ENCODE results near the gene SV2C.
"Not testable (repeated sequence)": the region's sequence is repeated elsewhere in the genome, so short reads cannot be mapped to it uniquely, and the experiment has no call there.

SV2C gene

DNA sequence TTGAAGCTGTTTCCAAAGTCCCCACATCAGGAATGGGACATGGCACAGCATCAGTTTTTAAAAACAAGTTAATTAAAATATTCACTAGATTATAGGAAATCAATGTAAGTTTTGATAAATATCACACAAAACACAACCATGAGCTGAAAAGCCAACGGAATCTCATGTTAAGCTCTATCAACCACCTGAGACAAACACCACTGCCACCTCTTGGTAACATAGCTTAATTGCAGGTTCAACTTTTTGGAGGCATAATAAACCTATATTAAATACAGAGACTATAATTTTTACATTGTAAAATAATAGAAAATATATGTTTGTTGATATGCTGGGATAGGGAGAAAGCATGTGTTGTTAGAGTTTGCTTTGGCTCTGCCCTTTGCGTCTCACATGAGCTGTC, 126.1 kb downstream of the SV2C start:
- DNase-seq = no peak

DNA sequence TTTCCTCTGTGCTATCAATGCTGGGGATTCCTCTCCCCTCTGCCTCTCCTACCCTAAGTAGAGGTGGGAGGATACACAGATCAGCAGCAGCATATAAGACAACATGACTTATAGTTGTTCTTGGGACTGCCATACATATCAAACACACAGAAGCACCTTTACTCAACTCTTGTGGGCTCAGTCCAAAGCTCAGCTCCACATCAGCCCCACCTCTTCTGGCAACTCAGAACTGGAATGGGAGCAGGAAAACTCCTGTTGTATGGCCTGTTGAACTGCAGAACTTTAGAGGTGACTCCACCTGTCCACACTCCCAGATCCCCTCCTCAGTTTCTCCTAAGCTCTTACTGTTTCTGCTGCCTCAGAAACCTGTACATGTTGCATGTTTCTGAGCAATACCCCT, 127.8 kb downstream of the SV2C start:
- no peak for DNase-seq

DNA sequence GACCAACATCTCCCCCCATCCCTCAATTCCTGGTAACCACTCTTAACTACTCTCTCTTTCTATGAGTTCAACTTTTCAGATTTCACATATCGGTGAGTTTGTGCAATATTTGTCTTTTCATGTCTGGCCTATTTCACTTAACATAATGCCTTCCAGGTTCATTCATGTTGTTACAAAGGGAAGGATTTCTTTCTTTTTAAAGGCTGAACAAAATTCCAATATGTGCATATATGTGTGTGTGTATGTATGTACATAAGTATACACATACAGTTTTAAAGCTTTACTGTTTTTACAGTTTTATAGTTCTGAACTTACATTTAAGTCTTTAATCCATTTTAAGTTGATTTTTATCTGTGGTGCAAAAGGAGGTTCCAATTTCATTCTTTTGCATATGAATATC, 130.7 kb downstream of the SV2C start:
- no peak for DNase-seq

DNA sequence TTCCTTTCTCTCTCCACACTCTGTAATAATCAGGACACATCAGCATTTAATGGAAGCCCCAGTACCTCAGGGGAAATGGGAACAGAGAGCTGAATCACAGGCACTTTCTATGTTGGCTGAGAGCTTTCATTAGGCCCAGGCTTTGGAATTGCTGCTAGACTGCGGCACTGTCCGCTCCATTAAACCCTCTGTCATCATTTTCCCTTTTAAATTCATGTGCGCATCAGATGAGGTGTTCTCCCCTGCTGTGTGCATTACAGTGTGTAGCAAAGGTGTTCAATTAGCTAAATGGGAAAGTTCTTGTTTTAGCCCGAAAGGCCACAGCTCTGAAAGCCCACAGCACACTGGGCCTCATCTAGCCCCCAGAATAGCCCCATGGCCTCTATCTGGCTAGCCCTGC, 133.6 kb downstream of the SV2C start:
- DNase-seq = peak; percentile 84

DNA sequence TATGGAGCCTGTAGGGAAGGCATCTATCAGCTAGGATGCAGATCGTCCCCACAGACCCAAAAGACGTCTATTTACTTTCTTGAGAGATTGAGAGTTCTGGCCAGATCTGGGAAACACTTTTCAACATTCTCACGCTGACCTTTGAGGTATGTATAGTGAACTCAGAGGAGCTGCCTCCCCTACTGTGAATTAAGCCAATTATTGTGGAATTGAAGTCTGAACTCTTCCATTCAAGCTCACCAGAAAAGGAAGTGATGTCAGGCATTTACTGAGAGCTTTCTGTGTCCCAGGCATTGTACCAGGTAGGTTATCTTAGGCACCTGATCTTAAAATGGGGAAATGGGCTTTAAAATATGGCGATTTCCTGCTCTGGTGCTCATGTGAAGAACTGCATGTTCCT, 136.5 kb downstream of the SV2C start:
- no peak for DNase-seq

DNA sequence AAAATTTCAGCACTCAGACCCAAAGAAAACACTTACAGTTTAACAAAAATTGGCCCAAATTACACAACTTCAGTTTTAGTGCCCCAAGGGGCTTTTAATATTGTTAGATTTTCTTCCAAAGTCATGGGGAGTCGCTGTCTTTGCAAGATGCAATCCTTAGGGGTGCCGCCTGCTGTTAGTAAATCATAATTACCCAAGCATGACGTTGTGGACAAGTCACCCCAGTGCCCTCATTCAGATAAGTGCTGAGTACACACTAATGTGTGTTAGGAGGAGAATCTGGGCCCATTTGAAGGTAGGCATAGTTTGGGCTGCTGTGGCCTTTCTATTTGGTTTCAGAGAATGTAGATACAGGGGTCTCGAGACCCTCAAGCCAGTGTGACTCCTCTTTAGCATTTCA, 138.1 kb downstream of the SV2C start:
- no peak for DNase-seq

DNA sequence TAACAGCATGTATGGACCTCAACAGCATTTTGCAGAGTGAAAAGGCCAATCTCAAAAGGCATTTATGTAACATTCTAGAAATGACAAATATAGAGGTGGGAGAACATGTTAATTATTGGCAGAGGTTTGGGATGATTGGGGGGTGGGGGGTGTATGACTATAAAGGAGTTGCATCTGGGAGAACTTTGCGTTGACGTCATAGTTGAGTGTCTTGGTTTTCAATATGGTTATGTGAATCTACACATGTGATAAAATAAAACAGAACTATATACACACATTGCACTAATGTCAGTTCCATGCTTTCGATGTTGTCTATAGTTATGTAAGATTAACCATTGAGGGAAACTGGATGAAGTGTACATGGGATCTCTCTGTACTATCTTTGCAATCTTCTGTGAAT, 139.1 kb downstream of the SV2C start:
- no peak for DNase-seq

DNA sequence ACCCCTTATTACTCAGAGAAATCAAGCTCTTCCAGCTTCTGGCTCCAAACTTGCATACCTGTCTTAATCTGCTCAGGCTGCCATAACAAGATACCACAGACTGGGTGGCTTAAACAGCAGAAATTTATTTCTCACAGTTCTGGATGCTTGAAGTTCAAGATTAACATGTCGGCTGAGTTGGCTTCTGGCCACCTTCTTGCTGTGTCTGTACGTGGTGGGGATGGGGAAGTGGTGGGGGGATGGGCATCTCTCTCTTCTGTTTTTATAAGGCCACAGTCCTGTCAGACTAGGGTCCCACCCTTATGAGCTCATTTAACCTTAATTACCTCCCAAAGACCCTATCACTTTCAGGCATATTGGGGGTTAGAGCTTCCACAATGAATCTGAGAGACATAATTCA, 140.5 kb downstream of the SV2C start:
- no peak for DNase-seq

DNA sequence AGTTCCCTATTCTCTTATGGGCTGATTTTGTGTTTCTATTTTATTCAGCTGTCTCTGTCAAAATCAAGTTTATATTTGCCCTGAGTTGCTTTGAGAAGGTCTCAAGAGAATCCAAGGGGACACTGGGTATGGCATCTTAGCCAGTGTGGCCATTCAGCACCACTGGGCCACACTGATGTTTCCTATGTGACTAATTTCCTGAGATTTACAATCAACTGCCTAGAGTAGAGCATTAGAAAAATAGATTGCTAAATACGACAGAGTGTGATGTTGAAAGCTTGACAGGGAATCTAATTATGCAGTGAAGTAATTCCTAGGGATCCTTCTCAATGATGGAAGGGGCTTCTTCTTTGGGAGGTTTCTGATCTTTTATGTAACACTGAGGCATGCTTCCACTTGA, 141.7 kb downstream of the SV2C start:
- DNase-seq = no peak

DNA sequence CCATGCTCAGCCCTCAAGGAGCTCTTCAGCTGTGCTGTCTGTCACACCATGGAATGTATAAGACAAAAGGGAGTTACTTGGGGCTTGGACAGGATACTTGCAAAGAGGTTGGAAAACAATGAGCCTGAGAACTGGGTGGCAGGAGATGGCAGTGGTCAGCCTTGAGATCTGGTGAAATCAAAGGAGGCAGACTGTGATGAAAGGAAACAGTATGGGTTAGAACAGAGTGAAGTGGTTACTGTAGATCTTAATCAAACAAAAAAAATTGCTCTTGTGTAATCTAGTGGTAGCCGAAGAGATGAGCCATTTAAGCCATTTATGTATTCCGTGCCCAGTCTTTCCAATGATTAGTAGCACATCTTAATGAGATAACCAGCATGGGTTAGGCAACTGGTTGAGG, 142.2 kb downstream of the SV2C start:
- DNase-seq = no peak

DNA sequence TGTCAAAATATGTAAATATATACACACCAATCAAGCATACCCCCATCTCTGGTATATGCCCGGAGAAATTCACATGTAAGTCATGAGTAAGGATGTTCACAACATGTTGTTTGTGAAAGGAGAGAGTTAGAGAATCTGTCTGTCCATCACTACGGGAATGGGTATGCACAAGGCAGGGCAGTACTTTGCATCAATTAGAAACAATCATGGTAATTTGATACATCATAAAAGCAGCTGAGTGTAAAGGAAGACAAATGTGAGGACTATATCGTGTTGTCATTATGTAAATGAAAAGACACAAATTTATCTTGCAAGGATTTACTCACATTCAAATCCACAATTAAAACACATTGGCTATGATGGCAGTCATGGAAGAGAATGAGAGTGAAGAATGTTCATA, 146.7 kb downstream of the SV2C start:
- no peak for DNase-seq

DNA sequence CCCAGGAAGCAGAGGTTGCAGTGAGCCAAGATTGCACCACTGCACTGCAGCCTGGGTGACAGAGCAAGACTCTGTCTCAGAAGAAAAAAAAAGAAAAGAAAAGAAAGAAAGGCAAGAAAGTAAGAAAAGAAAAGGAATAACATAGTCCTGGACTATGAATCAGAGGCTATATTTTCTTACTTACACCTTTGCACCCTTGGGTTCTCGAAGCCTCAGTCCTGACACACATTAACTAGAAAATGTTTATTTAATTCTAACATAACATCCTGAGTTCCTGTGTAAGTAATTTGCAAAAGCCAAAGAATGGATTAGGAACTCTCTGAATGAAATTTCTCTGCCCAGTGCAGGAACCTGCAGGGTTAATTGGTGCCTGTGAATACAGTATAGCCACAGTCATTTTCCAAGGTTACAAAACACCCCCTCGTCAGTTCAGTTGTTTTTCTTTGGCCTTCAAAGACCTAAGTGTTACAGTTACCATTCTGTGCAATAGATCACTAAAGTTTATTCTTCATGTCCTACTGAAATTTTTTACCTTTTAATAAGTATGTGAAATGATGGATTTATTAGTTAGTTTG, 147.6 kb downstream of the SV2C start:
- DNase-seq = no peak

DNA sequence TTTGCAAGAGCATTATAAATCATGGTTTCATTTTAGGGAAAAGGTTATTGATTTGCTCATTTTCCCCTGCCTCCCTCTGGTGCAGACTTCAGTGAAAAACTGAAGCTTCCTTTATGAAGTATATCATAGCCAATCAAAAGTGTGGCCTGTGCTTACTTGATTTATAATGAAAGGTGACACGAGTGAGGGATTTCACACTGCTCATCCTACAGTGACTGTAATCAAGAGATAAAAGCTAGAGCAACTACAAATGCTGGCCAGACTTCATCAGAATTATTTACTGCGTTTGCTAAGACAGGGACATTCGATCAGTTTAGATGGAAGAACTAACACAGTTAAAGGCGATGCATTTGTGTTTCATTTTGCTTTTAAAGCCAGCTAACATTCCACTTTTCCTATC, 151.5 kb downstream of the SV2C start:
- no peak for DNase-seq

DNA sequence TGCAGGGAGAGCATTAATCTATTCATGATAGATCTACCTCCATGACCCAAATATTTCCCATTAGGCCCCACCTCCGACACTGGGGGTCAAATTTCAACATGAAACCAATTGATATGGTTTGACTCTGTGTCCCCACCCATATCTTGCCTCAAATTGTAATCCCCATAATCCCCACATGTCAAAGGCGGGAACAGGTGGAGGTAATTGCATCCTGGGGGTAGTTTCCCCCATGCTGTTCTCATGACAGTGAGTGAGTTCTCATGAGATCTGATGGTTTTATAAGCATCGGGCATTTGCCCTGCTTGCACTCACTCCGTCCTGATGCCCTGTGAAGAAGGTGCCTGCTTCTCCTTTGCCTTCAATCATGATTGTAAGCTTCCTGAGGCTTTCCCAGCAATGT, 153.5 kb downstream of the SV2C start:
- no peak for DNase-seq

DNA sequence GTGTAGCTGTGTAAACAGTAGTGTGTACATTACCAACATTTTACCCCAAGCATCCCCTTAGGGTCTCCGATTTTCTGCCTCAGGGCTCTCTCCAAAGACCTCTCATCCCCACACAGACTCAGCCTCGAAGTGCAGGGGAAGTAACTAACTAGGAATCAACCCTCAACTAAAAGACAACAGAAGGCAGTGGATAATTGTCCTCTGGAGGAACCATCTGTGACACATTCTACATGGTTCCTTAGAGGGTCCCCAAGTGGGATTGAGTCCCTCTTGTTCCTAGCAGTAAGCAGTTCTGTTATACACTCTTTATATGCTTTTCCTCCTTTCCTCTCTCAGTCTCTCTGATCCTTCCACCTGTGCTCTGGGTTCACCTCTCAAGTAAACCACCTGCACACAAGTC, 157.2 kb downstream of the SV2C start:
- DNase-seq = no peak

DNA sequence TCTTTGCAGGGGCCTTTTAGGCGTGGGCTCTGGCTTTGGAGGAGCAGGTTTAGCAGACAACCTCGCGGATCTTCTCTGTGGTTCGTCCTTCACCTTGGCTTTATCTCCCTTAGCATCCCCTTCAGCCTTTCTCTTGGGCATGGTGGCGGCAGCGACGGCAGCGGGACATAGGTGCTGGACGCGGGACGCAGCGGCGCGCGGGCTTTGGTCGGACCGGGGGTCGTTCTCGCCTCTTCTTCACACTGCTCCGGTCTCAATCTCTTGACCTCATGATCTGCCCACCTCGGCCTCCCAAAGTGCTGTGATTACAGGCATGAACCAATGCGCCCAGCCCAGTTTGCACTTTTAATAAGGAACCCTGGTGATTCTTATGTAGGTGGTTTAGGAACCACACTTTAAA, 159.0 kb downstream of the SV2C start:
- not testable (repeated sequence) for DNase-seq

DNA sequence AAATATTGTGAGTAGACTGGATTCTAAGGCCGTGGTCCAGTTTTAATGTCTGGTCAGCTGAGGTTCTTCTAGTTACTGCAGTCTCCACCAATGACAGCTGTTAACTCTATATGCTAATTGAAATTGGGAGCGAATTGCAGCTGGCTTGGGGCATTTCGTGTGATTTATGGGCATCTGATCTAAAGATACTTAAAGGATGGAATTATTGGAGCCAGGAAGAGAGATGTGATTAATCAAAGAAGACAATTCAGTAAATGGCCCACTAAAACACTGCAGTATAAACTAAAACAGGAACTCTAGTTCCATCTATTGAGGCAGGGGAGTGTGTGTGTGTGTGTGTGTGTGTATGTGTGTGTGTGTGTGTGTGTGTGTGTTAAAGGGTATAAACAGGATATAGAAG, 162.4 kb downstream of the SV2C start:
- DNase-seq = no peak

DNA sequence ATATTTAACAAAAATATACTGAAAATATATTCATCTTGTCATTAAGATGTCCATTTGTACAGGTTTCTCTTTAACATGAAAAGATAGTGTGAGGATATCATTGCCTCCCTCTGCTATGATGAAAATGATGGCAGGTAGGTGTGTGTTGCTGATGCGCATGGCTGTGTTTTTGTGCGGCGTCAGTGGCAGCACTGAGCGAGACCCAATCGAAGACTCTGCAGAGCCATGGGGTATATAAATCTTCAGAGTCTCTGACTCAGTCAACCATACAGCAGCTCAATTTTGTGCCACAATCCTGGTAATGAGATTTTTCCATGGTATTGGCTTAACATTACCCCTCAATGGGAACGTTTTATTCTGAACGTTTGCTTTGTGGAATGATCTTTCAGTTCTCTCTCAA, 166.4 kb downstream of the SV2C start:
- DNase-seq = no peak

DNA sequence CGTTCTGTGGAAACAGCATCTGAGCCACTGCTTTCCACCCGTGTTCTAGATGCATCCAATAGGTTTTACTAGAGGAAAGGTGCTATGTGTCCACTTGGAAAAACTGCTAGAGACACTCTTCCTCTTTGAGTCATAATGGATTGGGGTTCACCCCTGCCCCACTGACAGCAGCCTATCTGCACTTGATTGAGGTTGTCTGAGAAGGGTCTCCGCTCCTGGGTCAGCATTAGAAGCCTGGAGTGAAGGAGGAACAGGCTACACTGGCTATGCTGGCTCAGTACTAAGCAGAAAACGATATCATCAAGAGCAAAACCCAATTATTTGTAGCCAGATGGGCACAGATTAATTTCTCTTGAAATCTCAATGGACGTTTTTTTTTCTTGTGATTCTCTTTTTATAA, 167.3 kb downstream of the SV2C start:
- DNase-seq = no peak

DNA sequence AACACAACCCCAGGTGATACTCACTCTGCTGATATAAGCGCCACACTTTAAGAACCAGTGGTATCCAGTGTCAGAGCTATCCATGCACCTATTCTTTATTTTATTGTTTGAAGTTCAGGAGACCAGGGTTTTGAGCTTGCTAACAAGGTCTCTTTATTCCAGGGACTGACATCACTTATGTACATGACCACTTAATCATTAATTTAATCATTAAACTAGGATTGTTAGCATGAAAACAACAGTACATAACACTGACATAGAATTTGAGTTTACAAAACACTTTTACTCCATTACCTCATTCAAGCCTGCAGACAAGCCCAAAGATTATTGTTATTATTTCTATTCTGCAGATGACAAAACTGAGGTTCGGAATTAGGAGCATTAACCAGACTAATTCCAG, 168.5 kb downstream of the SV2C start:
- no peak for DNase-seq

DNA sequence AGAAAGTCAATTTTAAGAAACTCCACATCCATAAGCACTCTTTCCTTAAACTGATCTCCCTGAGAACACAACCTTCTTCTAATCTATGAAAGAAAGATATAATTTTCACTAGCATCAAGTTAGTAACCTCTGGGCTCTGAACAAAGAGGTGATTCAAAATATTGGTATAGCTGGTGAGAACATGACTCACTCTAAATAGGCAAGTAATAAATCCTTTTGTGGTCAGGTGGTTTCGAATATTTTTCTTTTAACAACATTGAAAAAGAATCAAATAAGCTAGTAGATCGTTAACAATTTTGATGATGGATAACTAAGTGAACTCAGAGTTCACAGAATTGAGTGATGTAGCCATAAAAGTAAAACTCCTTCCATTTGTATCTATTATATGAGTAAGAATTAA, 169.3 kb downstream of the SV2C start:
- no peak for DNase-seq

DNA sequence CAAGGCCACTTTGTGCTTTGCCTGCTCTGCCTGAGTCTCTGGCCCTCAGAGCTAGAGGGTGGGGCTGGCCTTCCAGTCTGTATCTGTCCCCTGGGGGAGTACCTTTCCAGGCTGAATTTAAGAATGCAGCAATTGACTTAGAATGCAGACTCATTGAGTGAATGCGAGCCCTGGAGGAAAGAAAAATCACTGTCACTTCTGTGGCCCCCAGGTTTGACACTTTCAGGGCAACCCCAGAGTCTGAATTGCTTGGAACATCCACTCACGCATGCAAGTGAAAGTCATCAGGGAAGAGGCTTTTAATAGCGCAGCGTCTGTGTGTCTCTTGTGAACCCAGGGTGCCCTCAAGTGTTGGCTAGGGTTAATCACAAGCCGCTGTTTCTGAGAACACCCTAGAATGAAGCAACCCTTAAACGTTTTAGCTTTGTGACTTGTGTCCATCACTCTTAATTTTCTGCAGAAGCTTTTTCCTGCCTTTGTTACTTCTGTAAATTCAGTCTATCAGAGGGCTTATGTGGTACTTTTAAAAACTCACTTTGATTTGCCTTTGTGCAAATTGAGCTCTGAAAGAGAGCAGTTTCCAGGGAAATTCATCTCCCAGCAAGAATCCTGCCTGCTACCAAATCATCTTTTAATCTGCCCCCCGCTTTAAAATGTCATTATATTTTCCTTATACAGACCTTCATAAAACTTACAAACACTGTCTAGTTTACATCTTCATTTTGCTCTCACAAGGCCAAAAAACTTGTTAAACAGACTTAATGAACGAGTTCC, 173.1 kb downstream of the SV2C start:
- peak; percentile 91 for DNase-seq

DNA sequence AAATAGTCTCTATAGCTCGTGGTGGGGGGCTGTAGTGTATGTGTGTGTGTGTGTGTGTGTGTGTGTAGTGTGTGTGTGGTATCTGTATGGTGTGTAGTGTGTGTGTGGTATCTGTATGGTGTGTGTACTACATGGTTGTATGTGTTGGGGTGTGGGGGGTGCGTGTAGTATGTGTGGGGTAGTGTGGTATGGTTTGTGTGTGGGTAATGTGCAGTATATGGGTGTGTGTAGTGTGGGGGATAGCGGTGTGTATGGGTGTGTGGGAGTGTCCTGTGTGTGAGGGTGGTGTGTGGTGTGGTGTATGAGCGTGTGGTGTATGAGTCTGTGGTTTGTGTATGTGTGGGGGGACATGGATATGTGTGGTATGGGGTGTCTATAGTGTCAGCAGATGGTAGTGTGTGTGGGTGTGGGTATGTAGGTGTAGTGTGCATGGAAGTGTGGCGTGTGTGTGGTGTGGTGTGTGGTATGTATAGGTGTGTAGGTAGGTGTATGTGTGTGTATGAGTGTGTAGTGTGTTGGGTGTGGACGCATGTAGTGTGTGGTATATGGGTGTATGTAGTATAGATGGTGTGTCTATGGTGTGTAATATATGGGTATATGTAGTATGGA, 174.1 kb downstream of the SV2C start:
- DNase-seq = no peak

DNA sequence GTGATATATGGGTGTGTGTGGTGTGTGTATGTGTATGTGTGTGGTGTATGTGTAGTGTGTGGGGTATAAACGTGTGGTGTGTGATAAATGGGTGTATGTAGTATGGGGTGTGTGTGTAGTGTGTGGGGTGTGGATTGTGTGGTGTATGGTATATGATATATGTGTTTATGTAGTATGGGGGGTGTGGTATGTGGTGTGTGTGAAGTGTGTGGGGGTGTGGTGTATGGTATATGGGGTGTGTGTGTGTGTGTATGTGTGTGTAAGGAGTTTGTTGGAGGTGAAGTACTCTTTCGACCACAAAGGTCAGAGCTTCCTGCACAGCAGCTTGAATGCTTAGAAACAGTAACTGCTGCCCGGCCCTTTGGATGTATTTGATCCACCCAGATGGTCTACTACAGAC, 174.7 kb downstream of the SV2C start:
- DNase-seq = no peak

DNA sequence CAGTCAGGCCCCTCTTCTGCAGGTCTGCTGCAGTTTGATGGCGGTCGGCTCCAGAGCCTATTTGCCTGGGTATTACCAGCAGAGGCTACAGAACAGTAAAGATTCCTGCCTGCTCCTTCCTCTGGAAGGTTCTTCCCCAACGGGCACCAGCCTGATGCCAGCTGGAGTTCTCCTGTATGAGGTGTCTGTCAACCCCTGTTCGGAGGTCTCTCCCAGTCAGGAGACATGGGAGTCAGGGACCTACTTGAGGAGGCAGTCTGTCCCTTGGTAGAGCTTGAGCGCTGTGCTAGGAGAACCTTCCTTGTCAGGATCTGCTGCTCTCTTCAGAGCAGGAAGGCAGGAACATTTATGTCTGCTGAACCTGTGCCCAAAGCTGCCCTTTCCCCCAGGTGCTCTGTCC, 181.5 kb downstream of the SV2C start:
- DNase-seq = no peak
